K562 (cell line): ENCODE data around the gene AHCYL1. TPM values are rescaled to one million over a fixed set of nuclear protein-coding genes. Genes with fewer than 3 reads are reported as not detected.

Experiments used
- ATAC-seq: fragments of 200-7000 bp; cut with Tn5 transposase; 3 replicates; pipeline ENCODE4 v1.9.1; 2020; ENCODE audit warnings: moderate library complexity
- BruUV-seq: library from RNA; stranded (reverse); fragments of 400-500 nt; replicated peaks from 2 replicates; lab custom pipeline; 2021; lab: Mats Ljungman, UMichigan
- CTCF ChIA-PET: fragments of 300-600 bp; formaldehyde crosslinking; extraction: SDS; loops from one replicate; lab custom pipeline; 2021; ENCODE audit warnings: low intra/inter-chr PET ratio; lab: Yijun Ruan, JAX
- POLR2A ChIA-PET: fragments of 300-600, 350-650 bp; sonication (Branson Sonifier 250); formaldehyde crosslinking; extraction: SDS; loops from one replicate; lab custom pipeline; 2021; ENCODE audit warnings: antibody characterized with exemption, inconsistent platforms; lab: Yijun Ruan, JAX
- DNase-seq, 4 experiments: peaks; one replicate each; pipeline versions ENCODE4 v3.0.0 to v3.0.0-alpha.2; 2011 to 2018; ENCODE audit warnings: low spot score in 3 of 4, mixed read lengths in 3 of 4; ENCODE audit errors: extremely low read depth in 1 of 4
- FAIRE-seq: peaks from 2 replicates; lab custom pipeline; 2011; peaks lifted over from hg19 to GRCh38; lab: Jason Lieb, UNC
- H2AFZ ChIP-seq: 2 replicates; pipeline ENCODE4 v1.6.0; 2011; ENCODE audit warnings: low read depth, low read length, control low read depth, inconsistent platforms
- H3K27ac ChIP-seq: fragments of 200-600 bp; 3 replicates; pipeline ENCODE4 v1.8.0; 2011; ENCODE audit warnings: low read depth, mild to moderate bottlenecking, control low read depth, inconsistent platforms, low read length, moderate library complexity, mixed read lengths; ENCODE audit errors: extremely low read depth
- H3K27me3 ChIP-seq, 2 experiments: fragments of 300-600 bp in 1 of 2; 2 replicates in 1 of 2; 3 replicates in 1 of 2; pipeline versions ENCODE4 v1.6.0 to v1.8.0; 2011; ENCODE audit warnings: inconsistent platforms in 2 of 2, low read length in 2 of 2, mild to moderate bottlenecking in 1 of 2, mixed read lengths in 1 of 2, moderate library complexity in 1 of 2; ENCODE audit not compliant: control insufficient read depth in 2 of 2, insufficient read depth in 2 of 2
- H3K36me3 ChIP-seq: fragments of 300-600 bp; 3 replicates; pipeline ENCODE4 v1.8.0; 2011; ENCODE audit warnings: mild to moderate bottlenecking, low read length, inconsistent platforms; ENCODE audit not compliant: control insufficient read depth, insufficient read depth
- H3K4me1 ChIP-seq, 2 experiments: fragments of 200-600 bp in 1 of 2; replicated peaks in 1 of 2; 2 replicates in 1 of 2; 3 replicates in 1 of 2; pipeline versions ENCODE4 v1.5.1 to v1.8.0; 2011; ENCODE audit warnings: inconsistent platforms in 2 of 2, low read length in 2 of 2, mild to moderate bottlenecking in 1 of 2, mixed read lengths in 1 of 2, moderate library complexity in 1 of 2; ENCODE audit not compliant: control insufficient read depth in 2 of 2, insufficient read depth in 2 of 2
- H3K4me2 ChIP-seq: 2 replicates; pipeline ENCODE4 v1.6.1; 2011; ENCODE audit warnings: low read length, control low read depth, inconsistent platforms, mixed read lengths; ENCODE audit not compliant: insufficient read depth
- H3K4me3 ChIP-seq: fragments of 200-600 bp; sonication (generic), shearing (Covaris generic); 2 replicates; pipeline ENCODE4 v1.5.1; 2016; ENCODE audit warnings: control low read depth, inconsistent platforms
- H3K79me2 ChIP-seq: fragments of 200-600 bp; 3 replicates; pipeline ENCODE4 v1.8.0; 2011; ENCODE audit warnings: low read length, inconsistent platforms; ENCODE audit not compliant: control insufficient read depth, insufficient read depth
- H3K9ac ChIP-seq, 2 experiments: 2 replicates each; pipeline versions ENCODE4 v1.6.0 to v1.6.1; 2011; ENCODE audit warnings: low read depth in 2 of 2, low read length in 2 of 2, control low read depth in 1 of 2, inconsistent platforms in 1 of 2, mild to moderate bottlenecking in 1 of 2, mixed read lengths in 1 of 2; ENCODE audit not compliant: insufficient read depth in 1 of 2
- H3K9me1 ChIP-seq: one replicate; pipeline ENCODE4 v1.6.0; 2011; ENCODE audit warnings: inconsistent platforms, mild to moderate bottlenecking, low read length, moderate library complexity; ENCODE audit not compliant: control insufficient read depth, insufficient read depth
- H3K9me3 ChIP-seq: replicated peaks from 2 replicates; pipeline ENCODE4 v1.5.1; 2011; ENCODE audit warnings: low read depth, low read length, inconsistent platforms; ENCODE audit not compliant: control insufficient read depth, insufficient read depth
- H4K20me1 ChIP-seq: replicated peaks from 2 replicates; pipeline ENCODE4 v1.6.1; 2011; ENCODE audit warnings: low read length, inconsistent platforms, mixed read lengths; ENCODE audit not compliant: control insufficient read depth, insufficient read depth
- ARID3A ChIP-seq: IDR thresholded peaks from 2 replicates; pipeline ENCODE4 v1.6.1; 2012; ENCODE audit warnings: low read depth, low read length, improper control_type of control experiment, borderline replicate concordance
- FOXA3 ChIP-seq, 2 experiments: fragments of 450-650 bp in 1 of 2; sonication (generic) in 1 of 2; formaldehyde crosslinking; IDR thresholded peaks in 1 of 2; conservative IDR thresholded peaks in 1 of 2; 2 replicates each; pipeline versions ENCODE4 v1.4.0 to v1.8.0; 2020 to 2022; ENCODE audit warnings: mild to moderate bottlenecking in 2 of 2, missing genetic modification reagents in 1 of 2
- HIVEP1 ChIP-seq: fragments of 250-450 bp; sonication (Bioruptor Pico); IDR thresholded peaks from 2 replicates; pipeline ENCODE4 v1.4.0; 2020; ENCODE audit warnings: mild to moderate bottlenecking
- NR0B1 ChIP-seq: fragments of 450-650 bp; IDR thresholded peaks from one replicate; pipeline ENCODE4 v1.6.1; 2018; ENCODE audit warnings: mild to moderate bottlenecking, moderate library complexity; ENCODE audit not compliant: partially characterized antibody
- POLR3G ChIP-seq: IDR thresholded peaks from 2 replicates; pipeline ENCODE4 v1.6.1; 2011; ENCODE audit not compliant: insufficient read length, insufficient replicate concordance; ENCODE audit errors: extremely low read depth
- ZKSCAN1 ChIP-seq: fragments of 150-350 bp; IDR thresholded peaks from 2 replicates; pipeline ENCODE4 v1.6.1; 2016; ENCODE audit warnings: low read depth, low read length
- ZNF24 ChIP-seq: fragments of 450-650 bp; IDR thresholded peaks from 2 replicates; pipeline ENCODE4 v1.6.1; 2016
- WGBS: fragments of 100-300 bp; shearing (Covaris generic); methylation state at CpG from one replicate; pipeline ENCODE4 v1.1.6; 2016; ENCODE audit warnings: low coverage, mixed read lengths; ENCODE audit not compliant: insufficient coverage; ENCODE audit errors: missing lambda C conversion rate; 5-methylcytosine and 5-hydroxymethylcytosine counted together
- in situ Hi-C: fragments of 300-500 bp; cut with MboI; formaldehyde crosslinking; loops from 4 replicates; pipeline ENCODE4 v1.15.0; 2018; ENCODE audit warnings: inconsistent platforms, mixed read lengths
- intact Hi-C: fragments of 100-400 bp; cut with micrococcal nuclease; formaldehyde crosslinking; loops from 2 replicates; pipeline ENCODE4 v1.14.2; 2022
- polyA plus RNA-seq, 8 experiments: library from polyadenylated mRNA; depleted of rRNA in 4 of 8; stranded (reverse) in 5 of 8; unstranded in 3 of 8; fragments of >200 nt; fragmentation: Nextera tagmentation in 2 of 8; fragmentation: Illumina TruSeq in 1 of 8; extraction: Ambion mirVana in 2 of 8; extraction: Trizol in 1 of 8; gene quantifications; 2 replicates each; pipeline versions ENCODE4 v1.2.1 to v1.2.3, GENCODE V29; 2011 to 2014; ENCODE audit warnings: inconsistent platforms in 1 of 8, missing spikeins in 1 of 8
- total RNA-seq, 7 experiments: library from RNA; depleted of rRNA in 6 of 7; stranded (reverse); fragments of >200 nt in 6 of 7; fragmentation: Illumina TruSeq in 2 of 7; extraction: Trizol in 2 of 7; gene quantifications; 2 replicates each; pipeline versions ENCODE4 v1.2.1 to v1.2.3, GENCODE V29; 2011 to 2021; ENCODE audit warnings: low replicate concordance in 1 of 7

The AHCYL1 gene
- total and polyA plus RNA-seq, 9 of the 15 experiments (the other 6 are each of a cell fraction or from before 2014, with no cell fraction given) = 27.3 to 118 (median 44.5) TPM

GRCh38 chr1:109950038-109950437, 34.5 kb upstream of the AHCYL1 start:
- WGBS = 95% methylated on average over 1 of the region's 1 CpG
- Histone ChIP-seq H2AFZ (no peak overlapping the region), H3K27ac (no peak overlapping the region), H4K20me1 (no peaks in the 10 kb centered on the region), H3K4me2 (no peak overlapping the region), H3K79me2 (no peaks in the 10 kb centered on the region), H3K9me1 (no peaks in the 10 kb centered on the region), H3K4me1 (peaks cover 0 to 4% of the 10 kb centered on the region in 2 experiments; a peak in 2 of 5 replicates), H3K27me3 (no peaks in the 10 kb centered on the region), H3K9me3 (0 out of 2 replicates have a peak, but pooled peaks cover under 1% of the 10 kb centered on the region), H3K36me3 (no peaks in the 10 kb centered on the region), H3K4me3 (no peak overlapping the region), H3K9ac (no peak overlapping the region)
- POLR2A ChIA-PET = interaction anchor here (0.6 kb wide), 2 partner anchors 19 to 31 kb away, joined by 3 read pairs; no protein-coding TSS in a partner anchor
- DNase-seq (no peak), ATAC-seq (no peak), FAIRE-seq (no peak)
- TF ChIP-seq POLR3G (no peak), HIVEP1 (CRISPR knock-in tag) (no peak), ZKSCAN1 (peak; percentile 93), ZNF24 (0 out of 2 replicates have a peak, but pooled peaks have one; percentile 56)
- intact Hi-C loops (no loop called here), in situ Hi-C loops (no loop called here)
- CTCF ChIA-PET = no interaction called here
- BruUV-seq = no TSS peak

DNA sequence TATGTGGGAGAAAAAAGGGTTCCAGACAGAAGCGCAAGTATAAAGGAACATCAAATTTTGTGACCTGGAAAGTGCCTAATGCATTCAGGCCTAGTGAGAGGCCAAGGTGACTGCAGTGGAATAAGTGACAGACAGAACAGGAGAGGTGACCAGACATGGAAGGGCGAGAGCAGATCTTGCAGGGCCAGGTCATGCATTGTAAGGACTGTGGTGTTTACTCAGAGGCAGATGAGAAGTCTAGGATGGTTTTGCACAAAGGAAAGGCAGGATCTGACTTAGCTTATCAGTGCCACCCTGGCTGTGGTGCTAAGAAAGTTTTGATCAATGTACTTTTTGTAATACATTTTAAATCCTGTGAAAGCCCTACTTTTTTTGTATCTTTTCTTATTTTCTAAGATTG, 34.1 kb upstream of the AHCYL1 start:
- H3K9ac ChIP-seq = no peak overlapping the region
- BruUV-seq = no TSS peak
- no peaks in the 10 kb centered on the region for H3K36me3 ChIP-seq
- no peak overlapping the region for H3K4me2 ChIP-seq
- no peak overlapping the region for H3K4me3 ChIP-seq
- H3K27me3 ChIP-seq = no peaks in the 10 kb centered on the region
- POLR2A ChIA-PET = interaction anchor here (0.6 kb wide), 1 partner anchor 19 kb away, joined by 3 read pairs; no protein-coding TSS in a partner anchor
- 61% methylated on average over 2 of the region's 2 CpGs for WGBS
- no peaks in the 10 kb centered on the region for H3K9me3 ChIP-seq
- H3K27ac ChIP-seq = no peak overlapping the region
- H3K9me1 ChIP-seq = no peaks in the 10 kb centered on the region
- H3K4me1 ChIP-seq = peaks cover 0 to 4% of the 10 kb centered on the region in 2 experiments; a peak in 2 of 5 replicates
- no peaks in the 10 kb centered on the region for H4K20me1 ChIP-seq
- peak overlapping the region; percentile 10; the same call in 1 of the 2 replicates for H2AFZ ChIP-seq
- ATAC-seq (peak; percentile 38; the same call in 1 of the 3 replicates), FAIRE-seq (peak; percentile 51), DNase-seq (peak in 1 of 4 experiments; percentile 36)
- TF ChIP-seq NR0B1 (no peak), FOXA3 (CRISPR knock-in tag; conservative IDR thresholded peaks at IDR 0.05 in 1 of 2, IDR thresholded peaks at IDR 0.05 in 1 of 2) (peak; percentile 58 to 61; a peak in 2 of 4 replicates), ARID3A (0 out of 2 replicates have a peak, but pooled peaks have one; percentile 11)
- in situ Hi-C loops = no loop called here
- no peaks in the 10 kb centered on the region for H3K79me2 ChIP-seq
- intact Hi-C loops = no loop called here
- CTCF ChIA-PET = no interaction called here
